ENCODE data around the gene BCKDHA. TPM values are rescaled to one million over a fixed set of nuclear protein-coding genes. Genes with fewer than 3 reads are reported as not detected.

Gene BCKDHA
- total and polyA plus RNA-seq, 2 donors (not counting 3 experiments of a cell fraction or from before 2014, with no cell fraction given) = 16.5 to 50.4 TPM

GRCh38 chr19:41364524-41365391 lies 32.9 kb upstream of the BCKDHA start:
- FAIRE-seq = peak; percentile 43
- no peak for DNase-seq (ENCODE audit: low read depth, low spot score)
- peak; percentile 3 for TF ChIP-seq POLR2AphosphoS5 (IDR thresholded peaks at IDR 0.05; ENCODE audit: insufficient read depth, low read depth, low read length)
- no peak for TF ChIP-seq EZH2 (IDR thresholded peaks at IDR 0.05; ENCODE audit: borderline replicate concordance, low read depth, low read length, severe bottlenecking)
- TF ChIP-seq POLR2A (IDR thresholded peaks at IDR 0.05; ENCODE audit: low read depth, low read length) = no peak
- TF ChIP-seq MYC (IDR thresholded peaks at IDR 0.05; ENCODE audit: low read depth, low read length) = no peak

GRCh38 chr19:41366089-41366488 lies 31.5 kb upstream of the BCKDHA start:
- H3K4me2 ChIP-seq (ENCODE audit: insufficient read depth, low read length) = no peak overlapping the region
- CTCF ChIA-PET = interaction anchor here (0.9 to 4.3 kb wide), 5 partner anchors 13 to 162 kb away, joined by 3 to 35 read pairs (median 3); partner anchors contain the start of gene TGFB1
- no peaks in the 10 kb centered on the region for H3K9me3 ChIP-seq (replicated peaks; ENCODE audit: control insufficient read depth, insufficient read depth, low read length)
- peaks cover 20% of the 10 kb centered on the region for H3K4me1 ChIP-seq (ENCODE audit: control insufficient read depth, extremely low read depth, insufficient read depth, low read length)
- dilution Hi-C loops (cut with MboI; ENCODE audit: extremely low pct_ligation_motif_present, low sequenced_read_pairs) (no loop called here), intact Hi-C loops (cut with micrococcal nuclease) (no loop called here)
- no peaks in the 10 kb centered on the region for H4K20me1 ChIP-seq (replicated peaks; ENCODE audit: control insufficient read depth, extremely low read depth, insufficient read depth, low read length)
- no peaks in the 10 kb centered on the region for H3K27me3 ChIP-seq (ENCODE audit: control insufficient read depth in 2 of 2, insufficient read depth in 2 of 2, low read length in 2 of 2)
- H2AFZ ChIP-seq (ENCODE audit: low read depth, low read length) = no peak overlapping the region
- BruUV-seq (replicated peaks) = no TSS peak
- no peaks in the 10 kb centered on the region for H3K9me1 ChIP-seq (replicated peaks; ENCODE audit: control insufficient read depth, extremely low read depth, insufficient read depth, low read length)
- no peak overlapping the region for H3K27ac ChIP-seq (ENCODE audit: insufficient read depth, low read depth, low read length)
- no peak overlapping the region for H3K4me3 ChIP-seq (replicated peaks in 1 of 3; ENCODE audit: insufficient read depth in 1 of 3, low read depth in 1 of 3, low read length in 3 of 3)
- POLR2A ChIA-PET = interaction anchor here (0.6 kb wide), 1 partner anchor 14 kb away, joined by 6 read pairs; no protein-coding TSS in a partner anchor
- DNase-seq (ENCODE audit: low read depth, low spot score) = no peak
- no peak for FAIRE-seq
- H3K9ac ChIP-seq (replicated peaks; ENCODE audit: extremely low read depth, insufficient read depth, low read length) = no peak overlapping the region
- peaks cover 29% of the 10 kb centered on the region for H3K79me2 ChIP-seq (ENCODE audit: control insufficient read depth, insufficient read depth, low read length)
- no peaks in the 10 kb centered on the region for H3K36me3 ChIP-seq (ENCODE audit: control insufficient read depth in 2 of 2, extremely low read depth in 1 of 2, insufficient read depth in 2 of 2, low read length in 2 of 2)
- TF ChIP-seq GATA2 (IDR thresholded peaks at IDR 0.05; ENCODE audit: insufficient read depth, insufficient read length, low read depth, low read length) (no peak), CTCF (IDR thresholded peaks at IDR 0.05; ENCODE audit: extremely low read depth in 1 of 2, insufficient read depth in 1 of 2, low read depth in 1 of 2, low read length in 2 of 2) (peak in 1 of 2 donors; percentile 21), MAX (IDR thresholded peaks at IDR 0.05; ENCODE audit: insufficient read depth, insufficient read length) (no peak), POLR2AphosphoS5 (IDR thresholded peaks at IDR 0.05; ENCODE audit: insufficient read depth, low read depth, low read length) (no peak), EZH2 (IDR thresholded peaks at IDR 0.05; ENCODE audit: borderline replicate concordance, low read depth, low read length, severe bottlenecking) (no peak), JUN (IDR thresholded peaks at IDR 0.05; ENCODE audit: borderline replicate concordance, insufficient read depth, insufficient read length, low read depth) (no peak), POLR2A (IDR thresholded peaks at IDR 0.05; ENCODE audit: low read depth, low read length) (no peak), MYC (IDR thresholded peaks at IDR 0.05; ENCODE audit: low read depth, low read length) (no peak)

More at GRCh38 chr19:41364524-41365391, 32.9 kb upstream of the BCKDHA start:
- Histone ChIP-seq H3K27me3 (ENCODE audit: control insufficient read depth in 2 of 2, insufficient read depth in 2 of 2, low read length in 2 of 2) (no peaks in the 10 kb centered on the region), H3K9ac (replicated peaks; ENCODE audit: extremely low read depth, insufficient read depth, low read length) (peak overlapping the region; percentile 94), H3K4me1 (ENCODE audit: control insufficient read depth, extremely low read depth, insufficient read depth, low read length) (peaks cover 20% of the 10 kb centered on the region), H3K36me3 (ENCODE audit: control insufficient read depth in 2 of 2, extremely low read depth in 1 of 2, insufficient read depth in 2 of 2, low read length in 2 of 2) (no peaks in the 10 kb centered on the region), H2AFZ (ENCODE audit: low read depth, low read length) (peak overlapping the region; percentile 11), H4K20me1 (replicated peaks; ENCODE audit: control insufficient read depth, extremely low read depth, insufficient read depth, low read length) (no peaks in the 10 kb centered on the region), H3K9me3 (replicated peaks; ENCODE audit: control insufficient read depth, insufficient read depth, low read length) (no peaks in the 10 kb centered on the region), H3K79me2 (ENCODE audit: control insufficient read depth, insufficient read depth, low read length) (peaks cover 29% of the 10 kb centered on the region), H3K9me1 (replicated peaks; ENCODE audit: control insufficient read depth, extremely low read depth, insufficient read depth, low read length) (no peaks in the 10 kb centered on the region), H3K4me2 (ENCODE audit: insufficient read depth, low read length) (peak overlapping the region; percentile 94), H3K27ac (ENCODE audit: insufficient read depth, low read depth, low read length) (peak overlapping the region; percentile 88), H3K4me3 (replicated peaks in 1 of 3; ENCODE audit: insufficient read depth in 1 of 3, low read depth in 1 of 3, low read length in 3 of 3) (peak overlapping the region; percentile 40 to 86 (median 60))
- intact Hi-C loops (cut with micrococcal nuclease) (loop anchor here (1.0 to 2.0 kb wide), 2 partner anchors 33 to 62 kb away; partner anchors contain the start of genes B3GNT8, BCKDHA and EXOSC5), dilution Hi-C loops (cut with MboI; ENCODE audit: extremely low pct_ligation_motif_present, low sequenced_read_pairs) (no loop called here)
- ChIA-PET POLR2A (interaction anchor here (0.6 to 1.6 kb wide), 7 partner anchors 11 to 92 kb away, joined by 3 to 8 read pairs (median 4); partner anchors contain the start of genes DMAC2 and TGFB1), CTCF (interaction anchor here (0.8 to 4.3 kb wide), 12 partner anchors 9 to 199 kb away, joined by 3 to 35 read pairs (median 3); partner anchors contain the start of genes DMAC2 and TGFB1)
- BruUV-seq (replicated peaks) = no TSS peak

All from endothelial cell of umbilical vein (primary cell).